ENCODE results near the gene AFF3. TPM values are rescaled to one million over a fixed set of nuclear protein-coding genes. Genes with fewer than 3 reads are reported as not detected.

Gene AFF3
- total and polyA plus RNA-seq, 2 of the 8 experiments (the other 6 are each of a cell fraction or from before 2014, with no cell fraction given), result 0.27 to 3.0 TPM

- TF ChIP-seq E2F6 (IDR thresholded peaks at IDR 0.05) (no peak), RBBP5 (IDR thresholded peaks at IDR 0.05; ENCODE audit: borderline replicate concordance, low read depth, low read length) (no peak), FOSL1 (IDR thresholded peaks at IDR 0.05; ENCODE audit: insufficient read depth, low read depth, low read length) (no peak), POLR2AphosphoS5 (IDR thresholded peaks at IDR 0.05; ENCODE audit: low read depth, low read length) (no peak), YY1 (IDR thresholded peaks at IDR 0.05; ENCODE audit: low read depth, low read length) (no peak), SRF (IDR thresholded peaks at IDR 0.05; ENCODE audit: low read depth, low read length) (no peak), HDAC2 (IDR thresholded peaks at IDR 0.05; ENCODE audit: borderline replicate concordance in 1 of 2, low read depth in 2 of 2, low read length in 2 of 2) (no peak), SP2 (IDR thresholded peaks at IDR 0.05; ENCODE audit: low read length) (no peak)
These were observed 251.6 kb downstream of the AFF3 start (continued) for GRCh38 chr2:99890568-99891427.
